ENCODE results near the gene DPPA4.

- TF ChIP-seq CTCF (IDR thresholded peaks at IDR 0.05) (no peak), EZH2 (IDR thresholded peaks at IDR 0.05; ENCODE audit: borderline replicate concordance, insufficient read depth, low read depth, low read length, poor library complexity, severe bottlenecking) (no peak)
Measured at GRCh38 chr3:109353057-109353456, 15.7 kb upstream of the DPPA4 start.

Measured in B cell (primary cell).